ENCODE measurements around the gene ZNF837.
"Not testable (repeated sequence)": the region's sequence is repeated elsewhere in the genome, so short reads cannot be mapped to it uniquely, and the experiment has no call there.

The ZNF837 gene

GRCh38 chr19:58380662-58381459 lies at the start of gene ZNF837:
ZNF837 (minus strand) TSS chr19:58381030; CDS start chr19:58369332, 11,698 bp downstream.
- TF ChIP-seq GATA1 (IDR thresholded peaks at IDR 0.05; ENCODE audit: low read depth, low read length) (no peak), POLR2A (IDR thresholded peaks at IDR 0.05; ENCODE audit: low read length) (peak; percentile 95)
- peak; percentile 100 for DNase-seq

- no peak for DNase-seq
- TF ChIP-seq GATA1 (IDR thresholded peaks at IDR 0.05; ENCODE audit: low read depth, low read length) (no peak), POLR2A (IDR thresholded peaks at IDR 0.05; ENCODE audit: low read length) (no peak)
Observed at GRCh38 chr19:58429745-58430144, 48.9 kb upstream of the ZNF837 start.

GRCh38 chr19:58428617-58429016 lies 47.8 kb upstream of the ZNF837 start:
- TF ChIP-seq GATA1 (IDR thresholded peaks at IDR 0.05; ENCODE audit: low read depth, low read length) (no peak), POLR2A (IDR thresholded peaks at IDR 0.05; ENCODE audit: low read length) (no peak)

GRCh38 chr19:58417071-58417470 lies 36.2 kb upstream of the ZNF837 start:
- TF ChIP-seq POLR2A (IDR thresholded peaks at IDR 0.05; ENCODE audit: low read length) (no peak), GATA1 (IDR thresholded peaks at IDR 0.05; ENCODE audit: low read depth, low read length) (no peak)

More at GRCh38 chr19:58428617-58429016, 47.8 kb upstream of the ZNF837 start:
- DNase-seq = no peak

GRCh38 chr19:58416604-58417003 lies 35.8 kb upstream of the ZNF837 start:
- no peak for TF ChIP-seq POLR2A (IDR thresholded peaks at IDR 0.05; ENCODE audit: low read length)
- no peak for TF ChIP-seq GATA1 (IDR thresholded peaks at IDR 0.05; ENCODE audit: low read depth, low read length)
- no peak for DNase-seq

More at GRCh38 chr19:58417071-58417470, 36.2 kb upstream of the ZNF837 start:
- DNase-seq = no peak

DNA sequence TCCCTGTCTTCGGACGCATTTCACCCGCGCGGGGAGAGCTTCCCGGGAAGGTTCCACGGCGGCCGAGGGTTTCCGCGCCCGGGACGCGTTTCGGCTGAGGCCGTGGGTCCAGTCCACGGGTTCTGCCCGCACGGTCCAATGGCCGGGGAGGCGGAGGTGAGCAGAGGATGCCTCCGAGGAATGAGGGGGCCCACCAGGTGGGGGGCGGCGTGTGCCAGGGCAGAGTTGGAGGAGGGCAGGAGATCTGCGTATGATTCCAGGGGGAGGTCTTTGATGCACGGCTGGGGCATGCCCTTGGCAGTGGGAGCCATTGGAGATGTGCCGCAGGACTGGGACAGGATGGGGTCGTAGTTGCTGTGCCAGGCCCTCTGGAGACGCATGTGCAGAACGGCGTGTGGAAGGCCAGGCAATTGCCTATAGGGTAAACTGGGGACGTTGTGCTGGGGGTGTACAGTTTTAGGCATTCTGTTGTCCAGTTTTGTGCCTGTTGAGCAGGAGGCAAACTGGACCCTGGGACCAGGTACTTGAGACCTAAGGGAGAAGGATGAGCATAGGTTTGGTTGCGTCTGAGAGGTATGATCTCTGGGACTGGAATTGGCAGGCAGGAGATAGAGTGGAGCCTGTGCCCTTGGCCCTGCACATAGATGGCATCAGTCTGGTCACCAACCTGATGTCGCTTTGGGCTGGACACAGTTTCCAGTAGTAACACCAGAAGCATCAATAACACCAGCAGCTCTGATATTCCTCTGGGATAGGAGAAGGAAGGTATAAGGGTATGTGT lies 28.4 kb upstream of the ZNF837 start:
- peak; percentile 53 to 56 for DNase-seq
- TF ChIP-seq POLR2A (IDR thresholded peaks at IDR 0.05; ENCODE audit: low read length) (no peak), GATA1 (IDR thresholded peaks at IDR 0.05; ENCODE audit: low read depth, low read length) (no peak)

- TF ChIP-seq GATA1 (IDR thresholded peaks at IDR 0.05; ENCODE audit: low read depth, low read length) (no peak), POLR2A (IDR thresholded peaks at IDR 0.05; ENCODE audit: low read length) (peak; percentile 93)
- DNase-seq = peak; percentile 97
Observed at GRCh38 chr19:58408152-58409009, 27.6 kb upstream of the ZNF837 start, which contains the start of gene ZNF584. ZNF584 (plus strand) TSS chr19:58408649; CDS start chr19:58409148, 499 bp downstream.

DNA sequence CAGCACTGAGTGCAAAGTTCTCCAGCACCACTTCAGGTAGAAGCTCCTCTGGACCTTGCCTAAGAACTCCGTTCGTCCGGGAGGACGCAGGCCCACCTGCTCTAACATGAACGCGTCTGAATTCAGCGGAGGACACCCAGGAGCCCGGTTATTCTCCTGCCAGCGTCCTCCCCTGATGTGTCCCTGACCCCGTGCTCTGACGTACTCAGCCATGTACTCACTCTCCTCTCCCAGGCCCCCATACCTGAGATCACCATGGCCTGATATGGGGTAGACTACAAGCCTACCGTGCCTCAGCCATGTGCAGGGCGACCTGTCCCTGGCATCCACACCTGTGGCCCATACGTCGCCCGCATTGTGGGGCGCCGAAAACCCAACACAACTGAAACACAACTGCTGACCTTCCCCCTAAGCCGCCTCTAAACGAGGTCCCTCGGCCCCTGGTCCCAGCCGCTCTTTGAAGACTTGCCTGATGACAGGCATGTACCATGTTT lies 26.9 kb upstream of the ZNF837 start:
- DNase-seq = peak in 1 of 2 experiments; percentile 73
- TF ChIP-seq POLR2A (IDR thresholded peaks at IDR 0.05; ENCODE audit: low read length) (no peak), GATA1 (IDR thresholded peaks at IDR 0.05; ENCODE audit: low read depth, low read length) (no peak)

GRCh38 chr19:58406818-58407657 lies 26.2 kb upstream of the ZNF837 start:
- peak in 1 of 2 experiments; percentile 46 for DNase-seq
- TF ChIP-seq POLR2A (IDR thresholded peaks at IDR 0.05; ENCODE audit: low read length) (no peak), GATA1 (IDR thresholded peaks at IDR 0.05; ENCODE audit: low read depth, low read length) (no peak)

GRCh38 chr19:58403920-58404478 lies 23.2 kb upstream of the ZNF837 start:
- not testable (repeated sequence) for DNase-seq

GRCh38 chr19:58401840-58402421 lies 21.1 kb upstream of the ZNF837 start:
- no peak for DNase-seq
- TF ChIP-seq POLR2A (IDR thresholded peaks at IDR 0.05; ENCODE audit: low read length) = no peak
- TF ChIP-seq GATA1 (IDR thresholded peaks at IDR 0.05; ENCODE audit: low read depth, low read length) = no peak
